K562 (cell line): Measurements from ENCODE around the gene GLB1L2. TPM values are rescaled to one million over a fixed set of nuclear protein-coding genes. Genes with fewer than 3 reads are reported as not detected.

ENCODE experiments used
- ATAC-seq: fragments of 200-7000 bp; cut with Tn5 transposase; 3 replicates; pipeline ENCODE4 v1.9.1; 2020; ENCODE audit warnings: moderate library complexity
- BruUV-seq: library from RNA; stranded (reverse); fragments of 400-500 nt; replicated peaks from 2 replicates; lab custom pipeline; 2021; lab: Mats Ljungman, UMichigan
- CTCF ChIA-PET: fragments of 300-600 bp; formaldehyde crosslinking; extraction: SDS; loops from one replicate; lab custom pipeline; 2021; ENCODE audit warnings: low intra/inter-chr PET ratio; lab: Yijun Ruan, JAX
- POLR2A ChIA-PET: fragments of 300-600, 350-650 bp; sonication (Branson Sonifier 250); formaldehyde crosslinking; extraction: SDS; loops from one replicate; lab custom pipeline; 2021; ENCODE audit warnings: antibody characterized with exemption, inconsistent platforms; lab: Yijun Ruan, JAX
- DNase-seq, 4 experiments: peaks; one replicate each; pipeline versions ENCODE4 v3.0.0 to v3.0.0-alpha.2; 2011 to 2018; ENCODE audit warnings: low spot score in 3 of 4, mixed read lengths in 3 of 4; ENCODE audit errors: extremely low read depth in 1 of 4
- FAIRE-seq: peaks from 2 replicates; lab custom pipeline; 2011; peaks lifted over from hg19 to GRCh38; lab: Jason Lieb, UNC
- H2AFZ ChIP-seq: 2 replicates; pipeline ENCODE4 v1.6.0; 2011; ENCODE audit warnings: low read depth, low read length, control low read depth, inconsistent platforms
- H3K27ac ChIP-seq: fragments of 200-600 bp; 3 replicates; pipeline ENCODE4 v1.8.0; 2011; ENCODE audit warnings: low read depth, mild to moderate bottlenecking, control low read depth, inconsistent platforms, low read length, moderate library complexity, mixed read lengths; ENCODE audit errors: extremely low read depth
- H3K27me3 ChIP-seq, 2 experiments: fragments of 300-600 bp in 1 of 2; 2 replicates in 1 of 2; 3 replicates in 1 of 2; pipeline versions ENCODE4 v1.6.0 to v1.8.0; 2011; ENCODE audit warnings: inconsistent platforms in 2 of 2, low read length in 2 of 2, mild to moderate bottlenecking in 1 of 2, mixed read lengths in 1 of 2, moderate library complexity in 1 of 2; ENCODE audit not compliant: control insufficient read depth in 2 of 2, insufficient read depth in 2 of 2
- H3K36me3 ChIP-seq: fragments of 300-600 bp; 3 replicates; pipeline ENCODE4 v1.8.0; 2011; ENCODE audit warnings: mild to moderate bottlenecking, low read length, inconsistent platforms; ENCODE audit not compliant: control insufficient read depth, insufficient read depth
- H3K4me1 ChIP-seq, 2 experiments: fragments of 200-600 bp in 1 of 2; replicated peaks in 1 of 2; 2 replicates in 1 of 2; 3 replicates in 1 of 2; pipeline versions ENCODE4 v1.5.1 to v1.8.0; 2011; ENCODE audit warnings: inconsistent platforms in 2 of 2, low read length in 2 of 2, mild to moderate bottlenecking in 1 of 2, mixed read lengths in 1 of 2, moderate library complexity in 1 of 2; ENCODE audit not compliant: control insufficient read depth in 2 of 2, insufficient read depth in 2 of 2
- H3K4me2 ChIP-seq: 2 replicates; pipeline ENCODE4 v1.6.1; 2011; ENCODE audit warnings: low read length, control low read depth, inconsistent platforms, mixed read lengths; ENCODE audit not compliant: insufficient read depth
- H3K4me3 ChIP-seq: fragments of 200-600 bp; sonication (generic), shearing (Covaris generic); 2 replicates; pipeline ENCODE4 v1.5.1; 2016; ENCODE audit warnings: control low read depth, inconsistent platforms
- H3K79me2 ChIP-seq: fragments of 200-600 bp; 3 replicates; pipeline ENCODE4 v1.8.0; 2011; ENCODE audit warnings: low read length, inconsistent platforms; ENCODE audit not compliant: control insufficient read depth, insufficient read depth
- H3K9ac ChIP-seq, 2 experiments: 2 replicates each; pipeline versions ENCODE4 v1.6.0 to v1.6.1; 2011; ENCODE audit warnings: low read depth in 2 of 2, low read length in 2 of 2, control low read depth in 1 of 2, inconsistent platforms in 1 of 2, mild to moderate bottlenecking in 1 of 2, mixed read lengths in 1 of 2; ENCODE audit not compliant: insufficient read depth in 1 of 2
- H3K9me1 ChIP-seq: one replicate; pipeline ENCODE4 v1.6.0; 2011; ENCODE audit warnings: inconsistent platforms, mild to moderate bottlenecking, low read length, moderate library complexity; ENCODE audit not compliant: control insufficient read depth, insufficient read depth
- H3K9me3 ChIP-seq: replicated peaks from 2 replicates; pipeline ENCODE4 v1.5.1; 2011; ENCODE audit warnings: low read depth, low read length, inconsistent platforms; ENCODE audit not compliant: control insufficient read depth, insufficient read depth
- H4K20me1 ChIP-seq: replicated peaks from 2 replicates; pipeline ENCODE4 v1.6.1; 2011; ENCODE audit warnings: low read length, inconsistent platforms, mixed read lengths; ENCODE audit not compliant: control insufficient read depth, insufficient read depth
- EP300 ChIP-seq: IDR thresholded peaks from 2 replicates; pipeline ENCODE4 v1.6.1; 2012; ENCODE audit warnings: low read length, improper control_type of control experiment
- SAFB ChIP-seq: fragments of 200-400 bp; formaldehyde crosslinking; IDR thresholded peaks from 2 replicates; pipeline ENCODE4 v1.6.1; 2017; ENCODE audit warnings: low read depth, low read length, borderline replicate concordance
- TFE3 ChIP-seq: fragments of 450-650 bp; formaldehyde crosslinking; IDR thresholded peaks from 2 replicates; pipeline ENCODE4 v1.4.0; 2020; ENCODE audit warnings: mild to moderate bottlenecking, mixed read lengths
- WGBS: fragments of 100-300 bp; shearing (Covaris generic); methylation state at CpG from one replicate; pipeline ENCODE4 v1.1.6; 2016; ENCODE audit warnings: low coverage, mixed read lengths; ENCODE audit not compliant: insufficient coverage; ENCODE audit errors: missing lambda C conversion rate; 5-methylcytosine and 5-hydroxymethylcytosine counted together
- in situ Hi-C: fragments of 300-500 bp; cut with MboI; formaldehyde crosslinking; loops from 4 replicates; pipeline ENCODE4 v1.15.0; 2018; ENCODE audit warnings: inconsistent platforms, mixed read lengths
- intact Hi-C: fragments of 100-400 bp; cut with micrococcal nuclease; formaldehyde crosslinking; loops from 2 replicates; pipeline ENCODE4 v1.14.2; 2022
- polyA plus RNA-seq, 8 experiments: library from polyadenylated mRNA; depleted of rRNA in 4 of 8; stranded (reverse) in 5 of 8; unstranded in 3 of 8; fragments of >200 nt; fragmentation: Nextera tagmentation in 2 of 8; fragmentation: Illumina TruSeq in 1 of 8; extraction: Ambion mirVana in 2 of 8; extraction: Trizol in 1 of 8; gene quantifications; 2 replicates each; pipeline versions ENCODE4 v1.2.1 to v1.2.3, GENCODE V29; 2011 to 2014; ENCODE audit warnings: inconsistent platforms in 1 of 8, missing spikeins in 1 of 8
- total RNA-seq, 7 experiments: library from RNA; depleted of rRNA in 6 of 7; stranded (reverse); fragments of >200 nt in 6 of 7; fragmentation: Illumina TruSeq in 2 of 7; extraction: Trizol in 2 of 7; gene quantifications; 2 replicates each; pipeline versions ENCODE4 v1.2.1 to v1.2.3, GENCODE V29; 2011 to 2021; ENCODE audit warnings: low replicate concordance in 1 of 7
- TF ChIP-seq, protein P1 (sequence below), 3 experiments: IDR thresholded peaks in 2 of 3; conservative IDR thresholded peaks in 1 of 3; 2 replicates each; pipeline ENCODE4 v1.5.1; 2011 to 2012; ENCODE audit warnings: low read length in 3 of 3, mild to moderate bottlenecking in 3 of 3, control low read depth in 2 of 3, improper control_type of control experiment in 1 of 3, inconsistent platforms in 1 of 3, low read depth in 1 of 3, mixed read lengths in 1 of 3, moderate library complexity in 1 of 3; ENCODE audit not compliant: insufficient read depth in 2 of 3
- TF ChIP-seq, protein P2 (sequence below): fragments of 450-650 bp; formaldehyde crosslinking; IDR thresholded peaks from 2 replicates; pipeline ENCODE4 v1.4.0; 2022; ENCODE audit warnings: mild to moderate bottlenecking, moderate library complexity

Gene GLB1L2
- total and polyA plus RNA-seq, 9 of the 15 experiments (the other 6 are each of a cell fraction or from before 2014, with no cell fraction given) = 0.84 to 21.4 (median 13.8) TPM

DNA sequence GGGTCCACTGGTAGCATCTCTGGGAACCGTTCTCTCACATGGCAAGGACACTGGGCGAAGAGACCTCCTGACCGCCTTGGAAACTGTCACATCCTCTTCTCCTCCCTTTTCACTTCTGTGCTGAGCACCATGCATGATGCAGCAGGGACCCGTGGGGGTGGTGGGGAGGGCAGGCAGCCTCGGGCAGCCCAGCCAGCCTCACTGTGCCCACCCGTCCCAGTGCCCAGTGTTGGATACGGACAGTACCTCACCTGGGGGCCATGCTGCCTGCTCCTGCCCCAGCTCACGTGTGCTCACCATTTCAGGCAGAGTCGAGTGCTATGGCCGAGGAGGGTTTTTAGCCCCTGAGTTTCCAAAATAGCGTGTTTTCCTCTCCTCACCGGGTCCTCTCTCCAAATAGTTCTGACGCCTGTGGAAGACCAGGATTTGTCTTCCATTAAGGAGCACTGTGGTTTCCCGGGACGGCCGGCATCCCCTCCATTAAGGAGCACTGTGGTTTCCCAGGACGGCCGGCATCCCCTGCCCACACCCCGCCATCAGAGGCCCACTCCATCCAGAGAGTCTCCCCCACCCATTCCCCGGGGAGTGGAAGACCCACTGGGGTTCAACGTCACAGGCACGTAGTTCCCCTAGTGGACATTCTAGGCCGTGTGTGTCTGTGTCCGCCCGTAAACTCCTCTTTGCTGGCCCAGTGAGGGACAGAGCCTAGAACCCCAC lies 57.8 kb downstream of the GLB1L2 start:
- Histone ChIP-seq H3K4me1 (no peaks in the 10 kb centered on the region), H3K27ac (no peak overlapping the region), H4K20me1 (peaks cover 22% of the 10 kb centered on the region), H3K9me3 (no peaks in the 10 kb centered on the region), H3K4me2 (no peak overlapping the region), H3K27me3 (peaks cover 24 to 75% of the 10 kb centered on the region in 2 experiments), H3K9ac (no peak overlapping the region), H2AFZ (no peak overlapping the region), H3K9me1 (peaks cover 6% of the 10 kb centered on the region), H3K36me3 (no peaks in the 10 kb centered on the region), H3K79me2 (no peaks in the 10 kb centered on the region), H3K4me3 (no peak overlapping the region)
- intact Hi-C loops (loop anchor here (10.0 kb wide), 1 partner anchor 335 kb away; no protein-coding TSS in a partner anchor), in situ Hi-C loops (no loop called here)
- WGBS = 1% methylated on average over 24 of the region's 25 CpGs
- ChIA-PET CTCF (no interaction called here), POLR2A (interaction anchor here (0.7 kb wide), 1 partner anchor 444 kb away, joined by 4 read pairs; no protein-coding TSS in a partner anchor)
- no peak for FAIRE-seq
- no peak for DNase-seq
- BruUV-seq = no TSS peak
- no peak for ATAC-seq
- TF ChIP-seq, protein P1, sequence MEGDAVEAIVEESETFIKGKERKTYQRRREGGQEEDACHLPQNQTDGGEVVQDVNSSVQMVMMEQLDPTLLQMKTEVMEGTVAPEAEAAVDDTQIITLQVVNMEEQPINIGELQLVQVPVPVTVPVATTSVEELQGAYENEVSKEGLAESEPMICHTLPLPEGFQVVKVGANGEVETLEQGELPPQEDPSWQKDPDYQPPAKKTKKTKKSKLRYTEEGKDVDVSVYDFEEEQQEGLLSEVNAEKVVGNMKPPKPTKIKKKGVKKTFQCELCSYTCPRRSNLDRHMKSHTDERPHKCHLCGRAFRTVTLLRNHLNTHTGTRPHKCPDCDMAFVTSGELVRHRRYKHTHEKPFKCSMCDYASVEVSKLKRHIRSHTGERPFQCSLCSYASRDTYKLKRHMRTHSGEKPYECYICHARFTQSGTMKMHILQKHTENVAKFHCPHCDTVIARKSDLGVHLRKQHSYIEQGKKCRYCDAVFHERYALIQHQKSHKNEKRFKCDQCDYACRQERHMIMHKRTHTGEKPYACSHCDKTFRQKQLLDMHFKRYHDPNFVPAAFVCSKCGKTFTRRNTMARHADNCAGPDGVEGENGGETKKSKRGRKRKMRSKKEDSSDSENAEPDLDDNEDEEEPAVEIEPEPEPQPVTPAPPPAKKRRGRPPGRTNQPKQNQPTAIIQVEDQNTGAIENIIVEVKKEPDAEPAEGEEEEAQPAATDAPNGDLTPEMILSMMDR (IDR thresholded peaks at IDR 0.05 in 2 of 3, conservative IDR thresholded peaks at IDR 0.05 in 1 of 3; ENCODE audit: insufficient read depth in 2 of 3, low read depth in 1 of 3, low read length in 3 of 3) = 0 out of 6 replicates have a peak, but pooled peaks of 1 of the 3 experiments have one; percentile 17
- TF ChIP-seq TFE3 (CRISPR knock-in tag) = no peak
- no peak for TF ChIP-seq SAFB
- no peak for TF ChIP-seq EP300
- TF ChIP-seq, protein P2, sequence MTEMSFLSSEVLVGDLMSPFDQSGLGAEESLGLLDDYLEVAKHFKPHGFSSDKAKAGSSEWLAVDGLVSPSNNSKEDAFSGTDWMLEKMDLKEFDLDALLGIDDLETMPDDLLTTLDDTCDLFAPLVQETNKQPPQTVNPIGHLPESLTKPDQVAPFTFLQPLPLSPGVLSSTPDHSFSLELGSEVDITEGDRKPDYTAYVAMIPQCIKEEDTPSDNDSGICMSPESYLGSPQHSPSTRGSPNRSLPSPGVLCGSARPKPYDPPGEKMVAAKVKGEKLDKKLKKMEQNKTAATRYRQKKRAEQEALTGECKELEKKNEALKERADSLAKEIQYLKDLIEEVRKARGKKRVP = no peak
